IgD-negative memory B cell (primary cell): ENCODE data around the gene ITGA8. TPM values are rescaled to one million over a fixed set of nuclear protein-coding genes. Genes with fewer than 3 reads are reported as not detected.
"Not testable (repeated sequence)": the region's sequence is repeated elsewhere in the genome, so short reads cannot be mapped to it uniquely, and the experiment has no call there.

Source experiments
- H3K27ac Mint-ChIP-seq, 3 donors: one replicate each; pipeline ENCODE4 v1.8.0; 2020 to 2022; ENCODE audit warnings: mild to moderate bottlenecking in 3 of 3, mixed read lengths in 3 of 3, moderate library complexity in 1 of 3
- H3K27me3 Mint-ChIP-seq: one replicate; pipeline ENCODE4 v1.8.0; 2021; ENCODE audit warnings: mixed read lengths
- H3K36me3 Mint-ChIP-seq: one replicate; pipeline ENCODE4 v1.8.0; 2020; ENCODE audit warnings: mild to moderate bottlenecking, mixed read lengths
- H3K4me1 Mint-ChIP-seq, 3 donors: one replicate each; pipeline ENCODE4 v1.8.0; 2020 to 2022; ENCODE audit warnings: mixed read lengths in 3 of 3, mild to moderate bottlenecking in 1 of 3
- H3K4me3 Mint-ChIP-seq, 4 donors: one replicate each; pipeline ENCODE4 v1.8.0; 2020 to 2022; ENCODE audit warnings: mild to moderate bottlenecking in 4 of 4, mixed read lengths in 4 of 4, moderate library complexity in 3 of 4
- H3K9me3 Mint-ChIP-seq, 3 donors: one replicate each; pipeline ENCODE4 v1.8.0; 2020 to 2021; ENCODE audit warnings: mixed read lengths in 3 of 3, mild to moderate bottlenecking in 1 of 3
- polyA plus RNA-seq: library from polyadenylated mRNA; unstranded; fragments of 300-500 nt; fragmentation: Illumina TruSeq; gene quantifications from one replicate; pipeline ENCODE4 v1.2.3, GENCODE V29; 2021

ITGA8 gene
- polyA plus RNA-seq, 1 donor from 2014 or later, result not detected

DNA sequence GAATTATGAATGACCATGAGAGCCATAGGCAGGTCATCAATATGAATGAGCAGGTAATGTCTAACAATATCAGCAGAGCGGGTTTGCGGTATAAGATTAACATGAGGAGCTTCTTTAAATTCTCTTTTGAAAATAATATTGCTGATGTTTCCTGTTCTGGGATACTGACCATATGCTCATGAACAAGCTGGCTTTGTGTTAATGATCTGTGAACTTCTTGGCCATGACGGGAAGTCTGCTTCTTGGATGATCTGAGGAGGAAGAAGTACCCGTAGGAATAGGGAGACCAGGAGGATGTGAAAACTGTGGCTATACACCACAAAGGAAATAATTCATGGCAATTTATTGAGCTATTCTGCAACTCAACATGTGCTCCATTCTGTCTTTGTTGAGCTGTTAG lies 38.6 kb downstream of the ITGA8 start:
- Mint-ChIP-seq H3K4me1 (peaks cover 0 to 1% (median 0%) of the 10 kb centered on the region in 3 donors), H3K4me3 (no peak overlapping the region), H3K9me3 (peaks cover 0 to 2% (median 0%) of the 10 kb centered on the region in 3 donors), H3K36me3 (no peaks in the 10 kb centered on the region), H3K27me3 (peaks cover 7% of the 10 kb centered on the region), H3K27ac (no peak overlapping the region)

DNA sequence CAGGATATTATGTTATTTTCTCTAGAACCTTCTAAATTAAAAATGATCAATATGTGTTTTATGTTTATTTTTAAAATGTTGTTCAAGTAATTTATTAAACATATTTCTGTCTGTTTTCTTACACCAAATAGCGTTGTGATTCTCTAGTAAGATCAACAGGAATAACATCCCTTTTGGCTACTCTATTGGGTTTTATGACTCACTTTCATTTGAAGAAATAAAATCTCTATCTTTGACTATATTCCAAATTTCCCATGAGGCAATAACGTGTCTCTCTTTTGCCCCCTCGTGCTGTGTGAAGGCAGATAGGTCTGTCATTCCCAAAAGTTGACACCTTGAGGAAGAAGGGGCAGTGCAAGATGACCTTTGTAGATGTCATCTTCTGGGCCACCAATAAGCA lies 40.9 kb downstream of the ITGA8 start:
- Mint-ChIP-seq H3K9me3 (peaks cover 0 to 2% (median 0%) of the 10 kb centered on the region in 3 donors), H3K4me1 (no peaks in the 10 kb centered on the region), H3K4me3 (no peak overlapping the region), H3K27me3 (peaks cover 2% of the 10 kb centered on the region), H3K36me3 (no peaks in the 10 kb centered on the region), H3K27ac (no peak overlapping the region)

- no peaks in the 10 kb centered on the region for H3K27me3 Mint-ChIP-seq
- H3K9me3 Mint-ChIP-seq, result peaks cover 0 to 2% (median 0%) of the 10 kb centered on the region in 3 donors
These were observed 47.3 kb downstream of the ITGA8 start for GRCh38 chr10:15672469-15672868.

DNA sequence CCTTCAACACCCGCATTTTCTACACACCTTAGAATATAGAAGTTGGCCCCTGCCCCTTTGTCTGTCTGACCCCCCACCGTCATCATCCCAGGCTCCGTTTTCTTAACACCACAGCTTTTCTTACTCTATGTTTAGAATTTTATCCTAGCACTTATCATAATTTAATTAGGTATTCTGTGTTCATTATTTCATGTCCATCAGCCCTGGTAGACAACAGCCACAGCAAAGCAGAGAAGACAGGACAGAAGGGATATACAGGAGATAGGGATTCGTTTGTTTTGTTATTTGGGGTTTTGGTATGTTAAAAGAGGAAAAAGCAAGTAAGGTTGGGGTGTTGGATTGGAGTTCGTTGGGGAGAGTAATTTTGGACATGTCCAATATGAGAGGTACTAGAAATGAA lies 48.8 kb downstream of the ITGA8 start:
- no peaks in the 10 kb centered on the region for H3K4me1 Mint-ChIP-seq
- H3K27ac Mint-ChIP-seq, result no peak overlapping the region
- no peaks in the 10 kb centered on the region for H3K27me3 Mint-ChIP-seq
- peaks cover 0 to 2% (median 0%) of the 10 kb centered on the region in 3 donors for H3K9me3 Mint-ChIP-seq
- H3K36me3 Mint-ChIP-seq, result no peaks in the 10 kb centered on the region
- no peak overlapping the region for H3K4me3 Mint-ChIP-seq

More at GRCh38 chr10:15672469-15672868, 47.3 kb downstream of the ITGA8 start:
- Mint-ChIP-seq H3K36me3 (no peaks in the 10 kb centered on the region), H3K4me1 (no peaks in the 10 kb centered on the region), H3K4me3 (no peak overlapping the region), H3K27ac (no peak overlapping the region)

DNA sequence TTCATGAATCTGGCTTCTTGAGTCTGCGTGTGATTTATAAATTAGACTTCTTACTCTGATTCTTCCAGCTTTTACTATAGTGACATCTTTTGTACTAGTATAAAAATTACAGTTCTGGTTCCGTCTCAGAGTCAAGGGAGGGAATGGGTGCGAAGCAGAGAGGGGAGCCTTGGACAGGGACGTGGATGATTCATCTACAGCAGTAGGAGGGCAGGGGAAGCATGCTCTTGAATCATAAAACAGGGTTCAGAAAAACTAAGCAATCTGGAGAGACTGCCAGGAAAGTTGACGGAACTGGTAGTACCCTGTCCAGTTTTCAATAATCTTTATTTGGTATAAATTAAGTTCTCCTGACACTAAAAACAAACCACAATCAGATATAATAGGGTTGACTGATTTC lies 58.1 kb downstream of the ITGA8 start:
- Mint-ChIP-seq H3K27me3 (peaks cover 2% of the 10 kb centered on the region), H3K36me3 (no peaks in the 10 kb centered on the region), H3K4me1 (no peaks in the 10 kb centered on the region), H3K9me3 (peaks cover 0 to 4% (median 2%) of the 10 kb centered on the region in 3 donors), H3K27ac (no peak overlapping the region), H3K4me3 (no peak overlapping the region)

GRCh38 chr10:15660990-15661389 lies 58.7 kb downstream of the ITGA8 start:
- H3K4me1 Mint-ChIP-seq, result no peaks in the 10 kb centered on the region
- peaks cover 0 to 4% (median 2%) of the 10 kb centered on the region in 3 donors for H3K9me3 Mint-ChIP-seq
- no peaks in the 10 kb centered on the region for H3K36me3 Mint-ChIP-seq
- peaks cover 3% of the 10 kb centered on the region for H3K27me3 Mint-ChIP-seq
- no peak overlapping the region for H3K27ac Mint-ChIP-seq
- no peak overlapping the region for H3K4me3 Mint-ChIP-seq

GRCh38 chr10:15658069-15658702 lies 61.5 kb downstream of the ITGA8 start:
- Mint-ChIP-seq H3K4me3 (no peak overlapping the region), H3K27me3 (peaks cover 3% of the 10 kb centered on the region), H3K4me1 (no peaks in the 10 kb centered on the region), H3K36me3 (peaks cover 2% of the 10 kb centered on the region), H3K9me3 (peaks cover 2 to 4% (median 3%) of the 10 kb centered on the region in 3 donors), H3K27ac (no peak overlapping the region)

GRCh38 chr10:15652757-15653156 lies 67.0 kb downstream of the ITGA8 start:
- Mint-ChIP-seq H3K4me1 (no peaks in the 10 kb centered on the region), H3K27ac (no peak overlapping the region), H3K9me3 (peaks cover 0 to 3% (median 0%) of the 10 kb centered on the region in 3 donors), H3K27me3 (peaks cover 3% of the 10 kb centered on the region), H3K4me3 (no peak overlapping the region), H3K36me3 (peaks cover 2% of the 10 kb centered on the region)

- H3K27me3 Mint-ChIP-seq, result peaks cover 3% of the 10 kb centered on the region
- peaks cover 0 to 3% (median 0%) of the 10 kb centered on the region in 3 donors for H3K9me3 Mint-ChIP-seq
- H3K36me3 Mint-ChIP-seq, result peaks cover 2% of the 10 kb centered on the region
- no peak overlapping the region for H3K4me3 Mint-ChIP-seq
- no peak overlapping the region for H3K27ac Mint-ChIP-seq
- H3K4me1 Mint-ChIP-seq, result no peaks in the 10 kb centered on the region
These were observed 67.6 kb downstream of the ITGA8 start for GRCh38 chr10:15652117-15652516.

DNA sequence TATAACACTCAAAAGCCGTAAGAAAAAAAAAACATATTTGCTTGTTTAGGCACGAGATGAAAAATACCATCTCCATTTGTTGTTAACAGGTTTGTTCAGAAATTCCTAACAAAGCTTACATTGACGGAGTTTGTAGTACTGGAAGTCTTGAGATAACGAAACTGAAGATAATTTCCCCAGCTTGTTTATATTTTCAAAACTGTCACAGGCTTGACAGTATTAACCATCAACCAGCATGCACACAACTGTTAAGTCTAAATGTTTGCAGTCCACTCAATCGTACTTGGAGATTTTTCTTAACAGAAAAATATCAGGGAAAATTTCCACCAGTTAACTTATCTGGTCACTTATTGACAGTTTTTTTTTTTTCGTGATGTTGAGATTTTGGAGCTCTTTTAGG lies 68.5 kb downstream of the ITGA8 start:
- no peak overlapping the region for H3K27ac Mint-ChIP-seq
- H3K4me1 Mint-ChIP-seq, result no peaks in the 10 kb centered on the region
- peaks cover 2% of the 10 kb centered on the region for H3K36me3 Mint-ChIP-seq
- H3K4me3 Mint-ChIP-seq, result no peak overlapping the region
- H3K27me3 Mint-ChIP-seq, result no peaks in the 10 kb centered on the region
- peaks cover 0 to 3% (median 0%) of the 10 kb centered on the region in 3 donors for H3K9me3 Mint-ChIP-seq

- H3K27me3 Mint-ChIP-seq, result no peaks in the 10 kb centered on the region
- H3K9me3 Mint-ChIP-seq, result no peaks in the 10 kb centered on the region
- no peaks in the 10 kb centered on the region for H3K4me1 Mint-ChIP-seq
- no peak overlapping the region for H3K27ac Mint-ChIP-seq
- H3K4me3 Mint-ChIP-seq, result no peak overlapping the region
- no peaks in the 10 kb centered on the region for H3K36me3 Mint-ChIP-seq
These were observed 77.6 kb downstream of the ITGA8 start for GRCh38 chr10:15642095-15642494.

GRCh38 chr10:15640536-15641085 lies 79.1 kb downstream of the ITGA8 start:
- H3K27ac Mint-ChIP-seq, result no peak overlapping the region
- H3K4me1 Mint-ChIP-seq, result no peaks in the 10 kb centered on the region
- H3K27me3 Mint-ChIP-seq, result no peaks in the 10 kb centered on the region
- H3K36me3 Mint-ChIP-seq, result no peaks in the 10 kb centered on the region
- H3K9me3 Mint-ChIP-seq, result no peaks in the 10 kb centered on the region
- peak overlapping the region in 1 of 4 donors; percentile 29 for H3K4me3 Mint-ChIP-seq

GRCh38 chr10:15636446-15636845 lies 83.3 kb downstream of the ITGA8 start:
- Mint-ChIP-seq H3K27me3 (no peaks in the 10 kb centered on the region), H3K27ac (no peak overlapping the region), H3K4me3 (no peak overlapping the region), H3K36me3 (no peaks in the 10 kb centered on the region), H3K9me3 (no peaks in the 10 kb centered on the region), H3K4me1 (no peaks in the 10 kb centered on the region)

GRCh38 chr10:15632456-15633091 lies 87.1 kb downstream of the ITGA8 start:
- no peaks in the 10 kb centered on the region for H3K27me3 Mint-ChIP-seq
- H3K36me3 Mint-ChIP-seq, result no peaks in the 10 kb centered on the region
- no peak overlapping the region for H3K4me3 Mint-ChIP-seq
- H3K9me3 Mint-ChIP-seq, result no peaks in the 10 kb centered on the region
- H3K27ac Mint-ChIP-seq, result no peak overlapping the region
- H3K4me1 Mint-ChIP-seq, result no peaks in the 10 kb centered on the region

- not testable (repeated sequence) for H3K36me3 Mint-ChIP-seq, H3K27ac Mint-ChIP-seq, H3K4me1 Mint-ChIP-seq, H3K27me3 Mint-ChIP-seq, H3K9me3 Mint-ChIP-seq, H3K4me3 Mint-ChIP-seq
These were observed 88.5 kb downstream of the ITGA8 start for GRCh38 chr10:15631205-15631604.

- no peaks in the 10 kb centered on the region for H3K27me3 Mint-ChIP-seq
- no peak overlapping the region for H3K27ac Mint-ChIP-seq
- no peak overlapping the region for H3K4me3 Mint-ChIP-seq
- no peaks in the 10 kb centered on the region for H3K36me3 Mint-ChIP-seq
- no peaks in the 10 kb centered on the region for H3K9me3 Mint-ChIP-seq
- H3K4me1 Mint-ChIP-seq, result no peaks in the 10 kb centered on the region
These were observed 89.4 kb downstream of the ITGA8 start for GRCh38 chr10:15630353-15630752.
